H1 (cell line): ENCODE measurements around the gene TXNDC5. TPM values are rescaled to one million over a fixed set of nuclear protein-coding genes. Genes with fewer than 3 reads are reported as not detected.

Experiments used
- CEBPB ChIP-seq: IDR thresholded peaks from 2 replicates; pipeline ENCODE4 v1.6.1; 2012; ENCODE audit warnings: low read depth, low read length
- CREB1 ChIP-seq: IDR thresholded peaks from 2 replicates; pipeline ENCODE4 v1.6.1; 2012; ENCODE audit warnings: inconsistent platforms
- SIN3A ChIP-seq, 2 experiments: IDR thresholded peaks in 1 of 2; conservative IDR thresholded peaks in 1 of 2; 2 replicates each; pipeline ENCODE4 v1.6.1; 2011 to 2012; ENCODE audit warnings: low read length in 2 of 2, improper control_type of control experiment in 1 of 2, low read depth in 1 of 2, mild to moderate bottlenecking in 1 of 2
- SIX5 ChIP-seq: IDR thresholded peaks from 2 replicates; pipeline ENCODE4 v1.6.1; 2011; ENCODE audit warnings: mild to moderate bottlenecking, low read depth, low read length
- USF2 ChIP-seq: IDR thresholded peaks from 2 replicates; pipeline ENCODE4 v1.6.1; 2011; ENCODE audit warnings: low read length, improper control_type of control experiment
- polyA plus RNA-seq, 7 experiments: library from polyadenylated mRNA; depleted of rRNA in 3 of 7; stranded (reverse) in 5 of 7; unstranded in 2 of 7; fragments of >200 nt in 5 of 7; fragments of 200-250 nt in 2 of 7; gene quantifications; 1 replicate in 5 of 7; 2 replicates in 1 of 7; 4 replicates in 1 of 7; pipeline versions ENCODE4 v1.2.1 to v1.2.3, GENCODE V29; 2011 to 2013; ENCODE audit warnings: missing spikeins in 2 of 7, mixed read lengths in 2 of 7
- total RNA-seq: library from RNA; stranded (reverse); fragmentation: NEBNext Ultra II Directional; extraction: Animal tissue kit (Norgen Biotek cat#: 25700); gene quantifications from 2 replicates; pipeline ENCODE4 v1.2.1, GENCODE V29; 2021
- TF ChIP-seq, protein P1 (sequence below): IDR thresholded peaks from 2 replicates; pipeline ENCODE4 v1.6.1; 2012; ENCODE audit warnings: inconsistent platforms

The TXNDC5 gene
- total and polyA plus RNA-seq, 2 of the 8 experiments (the other 6 are each of a cell fraction or from before 2014, with no cell fraction given): 114 to 172 TPM

DNA sequence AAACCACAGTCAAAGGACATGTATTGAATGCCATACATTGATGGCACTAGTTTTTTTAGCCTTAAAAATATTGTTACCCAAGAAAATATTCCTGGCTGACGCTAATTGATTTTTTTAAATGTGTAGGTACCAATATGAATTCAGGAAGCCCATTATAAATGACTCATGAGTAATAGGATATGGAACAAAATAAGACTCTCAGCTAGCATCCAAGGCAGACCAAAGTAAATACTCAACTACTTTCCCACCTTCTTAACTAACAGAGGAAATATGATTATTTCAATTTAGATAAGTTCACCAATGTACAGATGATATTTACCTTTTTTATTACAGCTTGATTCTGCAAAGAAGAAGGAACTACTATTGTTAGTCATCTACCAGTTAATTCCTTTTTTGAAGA, 43.2 kb upstream of the TXNDC5 start (continued):
- TF ChIP-seq CREB1: no peak
- no peak for TF ChIP-seq SIN3A (conservative IDR thresholded peaks at IDR 0.05 in 1 of 2, IDR thresholded peaks at IDR 0.05 in 1 of 2; ENCODE audit: low read depth in 1 of 2, low read length in 2 of 2)
- TF ChIP-seq, protein P1, sequence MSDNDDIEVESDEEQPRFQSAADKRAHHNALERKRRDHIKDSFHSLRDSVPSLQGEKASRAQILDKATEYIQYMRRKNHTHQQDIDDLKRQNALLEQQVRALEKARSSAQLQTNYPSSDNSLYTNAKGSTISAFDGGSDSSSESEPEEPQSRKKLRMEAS: no peak
- TF ChIP-seq USF2: no peak
- TF ChIP-seq SIX5: no peak
- no peak for TF ChIP-seq CEBPB
